ENCODE measurements around the gene FAAH2.

DNA sequence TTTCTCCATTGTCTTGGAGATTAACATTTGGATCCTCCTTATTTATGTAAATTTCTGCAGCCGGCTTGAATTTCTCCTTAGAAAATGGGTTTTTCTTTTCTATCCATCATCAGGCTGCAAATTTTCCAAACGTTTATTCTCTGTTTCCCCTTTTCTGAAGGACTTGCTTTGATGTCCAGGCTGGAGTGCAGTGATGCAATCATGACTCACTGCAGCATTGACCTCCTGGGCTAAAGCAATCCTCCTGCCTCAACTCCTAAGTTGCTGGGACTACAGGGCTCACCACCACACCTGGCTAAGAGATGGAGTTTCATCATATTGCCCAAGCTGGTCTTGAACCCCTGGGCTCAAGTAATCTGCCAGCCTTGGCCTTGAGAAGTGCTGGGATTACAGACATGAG is 161.3 kb downstream of the FAAH2 start:
- TF ChIP-seq, protein P1, sequence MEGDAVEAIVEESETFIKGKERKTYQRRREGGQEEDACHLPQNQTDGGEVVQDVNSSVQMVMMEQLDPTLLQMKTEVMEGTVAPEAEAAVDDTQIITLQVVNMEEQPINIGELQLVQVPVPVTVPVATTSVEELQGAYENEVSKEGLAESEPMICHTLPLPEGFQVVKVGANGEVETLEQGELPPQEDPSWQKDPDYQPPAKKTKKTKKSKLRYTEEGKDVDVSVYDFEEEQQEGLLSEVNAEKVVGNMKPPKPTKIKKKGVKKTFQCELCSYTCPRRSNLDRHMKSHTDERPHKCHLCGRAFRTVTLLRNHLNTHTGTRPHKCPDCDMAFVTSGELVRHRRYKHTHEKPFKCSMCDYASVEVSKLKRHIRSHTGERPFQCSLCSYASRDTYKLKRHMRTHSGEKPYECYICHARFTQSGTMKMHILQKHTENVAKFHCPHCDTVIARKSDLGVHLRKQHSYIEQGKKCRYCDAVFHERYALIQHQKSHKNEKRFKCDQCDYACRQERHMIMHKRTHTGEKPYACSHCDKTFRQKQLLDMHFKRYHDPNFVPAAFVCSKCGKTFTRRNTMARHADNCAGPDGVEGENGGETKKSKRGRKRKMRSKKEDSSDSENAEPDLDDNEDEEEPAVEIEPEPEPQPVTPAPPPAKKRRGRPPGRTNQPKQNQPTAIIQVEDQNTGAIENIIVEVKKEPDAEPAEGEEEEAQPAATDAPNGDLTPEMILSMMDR (IDR thresholded peaks at IDR 0.05): no peak
- no peak for TF ChIP-seq POLR2A (IDR thresholded peaks at IDR 0.05)

All from ovary (tissue), 3 donors.